Activated T-helper 17 cell treated with anti-CD3 and anti-CD28 coated beads, Interleukin-2, amount 50 U/mL, for 72 hours (primary cell): ENCODE results near the gene SFI1. TPM values are rescaled to one million over a fixed set of nuclear protein-coding genes. Genes with fewer than 3 reads are reported as not detected.
"Not testable (repeated sequence)": the region's sequence is repeated elsewhere in the genome, so short reads cannot be mapped to it uniquely, and the experiment has no call there.

Experiments
- ATAC-seq: fragments of 150-1000 bp; cut with Tn5 transposase; replicated peaks from 2 replicates; pipeline ENCODE4 v1.10.0; 2021; ENCODE audit warnings: mild to moderate bottlenecking, moderate library complexity
- H3K27ac Mint-ChIP-seq: one replicate; pipeline ENCODE4 v1.8.0; 2022; ENCODE audit warnings: mixed read lengths
- H3K27me3 Mint-ChIP-seq: one replicate; pipeline ENCODE4 v1.8.0; 2022; ENCODE audit warnings: mixed read lengths
- H3K36me3 Mint-ChIP-seq: one replicate; pipeline ENCODE4 v1.8.0; 2022; ENCODE audit warnings: low read depth, mild to moderate bottlenecking, mixed read lengths
- H3K4me1 Mint-ChIP-seq: one replicate; pipeline ENCODE4 v1.8.0; 2022; ENCODE audit warnings: mixed read lengths
- H3K4me3 Mint-ChIP-seq: one replicate; pipeline ENCODE4 v1.8.0; 2022; ENCODE audit warnings: mild to moderate bottlenecking, mixed read lengths
- H3K9me3 Mint-ChIP-seq: one replicate; pipeline ENCODE4 v1.8.0; 2022; ENCODE audit warnings: mixed read lengths
- total RNA-seq, 2 donors: library from RNA; stranded (reverse); gene quantifications; one replicate each; pipeline ENCODE4 v1.2.3, GENCODE V29; 2022

Gene SFI1
- total RNA-seq, 2 donors from 2014 or later: 125 to 349 TPM

GRCh38 chr22:31544481-31545480 lies 48.4 kb downstream of the SFI1 start:
- H3K4me3 Mint-ChIP-seq: no peak overlapping the region
- no peaks in the 10 kb centered on the region for H3K27me3 Mint-ChIP-seq
- no peaks in the 10 kb centered on the region for H3K9me3 Mint-ChIP-seq
- no peak for ATAC-seq
- H3K36me3 Mint-ChIP-seq: peaks cover 87% of the 10 kb centered on the region
- H3K27ac Mint-ChIP-seq: no peak overlapping the region
- H3K4me1 Mint-ChIP-seq: peaks cover 5% of the 10 kb centered on the region

DNA sequence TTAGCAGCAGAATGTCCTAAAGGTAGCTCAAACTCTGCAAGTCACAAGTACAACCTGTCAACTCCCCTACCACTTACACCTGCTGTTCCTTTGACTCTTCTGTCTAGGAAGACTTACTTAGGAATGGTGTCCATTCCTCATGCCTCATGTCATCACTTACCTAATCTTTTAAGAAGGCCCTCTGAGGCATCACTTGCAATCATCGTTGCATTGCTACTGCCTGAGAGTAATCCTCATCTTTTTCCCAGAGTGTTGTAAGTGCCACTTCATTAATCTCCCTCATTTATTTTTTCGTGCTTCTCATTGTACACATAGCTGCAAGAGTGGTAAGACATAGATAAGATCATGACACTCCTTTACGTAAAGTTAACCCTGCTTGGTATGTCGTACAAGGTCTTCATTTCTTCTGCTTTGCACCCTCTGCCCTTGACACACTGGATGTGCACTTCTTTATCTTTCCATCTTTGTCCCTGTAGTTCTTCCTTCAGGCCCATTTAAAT lies 54.6 kb downstream of the SFI1 start:
- Mint-ChIP-seq H3K36me3 (peaks cover 93% of the 10 kb centered on the region), H3K27me3 (no peaks in the 10 kb centered on the region), H3K27ac (peak overlapping the region; percentile 55), H3K4me3 (no peak overlapping the region), H3K4me1 (peaks cover 13% of the 10 kb centered on the region), H3K9me3 (no peaks in the 10 kb centered on the region)
- no peak for ATAC-seq

DNA sequence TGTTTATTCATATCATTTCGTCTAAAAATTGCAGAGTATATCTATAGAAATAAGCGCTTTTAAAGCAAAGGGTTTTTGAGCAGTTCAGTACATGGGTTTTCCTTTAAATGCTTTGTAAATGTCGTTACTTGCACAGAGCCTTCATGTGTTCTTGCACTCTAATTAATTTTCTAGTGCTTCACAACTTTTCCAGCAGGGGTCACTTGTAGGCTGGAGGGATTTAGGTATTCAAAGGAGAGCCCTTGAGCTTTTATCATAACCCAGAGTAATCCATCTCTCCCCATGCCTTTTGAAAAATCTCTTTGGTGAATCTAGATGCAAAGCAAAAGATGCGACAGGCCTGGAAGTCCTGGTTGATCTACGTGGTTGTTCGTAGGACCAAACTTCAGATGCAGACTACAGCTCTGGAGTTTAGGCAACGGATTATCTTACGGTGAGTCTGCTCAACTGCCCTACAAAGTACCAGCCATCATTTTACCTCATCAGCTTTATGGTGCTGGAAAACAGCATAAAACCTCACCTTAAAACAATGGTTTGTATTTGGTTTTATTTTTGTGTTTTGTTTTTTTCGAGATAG lies 60.4 kb downstream of the SFI1 start:
- H3K36me3 Mint-ChIP-seq: peaks cover 83% of the 10 kb centered on the region
- H3K9me3 Mint-ChIP-seq: no peaks in the 10 kb centered on the region
- peaks cover 22% of the 10 kb centered on the region for H3K4me1 Mint-ChIP-seq
- ATAC-seq: no peak
- H3K27ac Mint-ChIP-seq: no peak overlapping the region
- no peak overlapping the region for H3K4me3 Mint-ChIP-seq
- no peaks in the 10 kb centered on the region for H3K27me3 Mint-ChIP-seq

DNA sequence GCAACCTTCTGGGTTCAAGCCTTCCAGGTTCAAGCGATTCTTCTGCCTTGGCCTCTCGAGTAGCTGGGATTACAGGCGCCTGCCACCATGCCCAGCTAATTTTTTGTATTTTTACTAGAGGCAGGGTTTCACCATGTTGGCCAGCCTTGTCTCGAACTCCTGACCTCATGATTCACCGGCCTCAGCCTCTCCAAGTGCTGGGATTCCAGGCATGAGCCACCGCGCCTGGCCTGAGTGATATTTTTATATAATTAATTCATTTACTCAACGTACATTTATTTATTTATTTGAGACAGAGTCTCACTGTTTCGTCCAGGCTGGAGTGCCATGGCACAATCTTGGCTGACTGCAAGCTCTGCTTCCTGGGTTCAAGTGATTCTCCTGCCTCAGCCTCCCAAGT lies 62.2 kb downstream of the SFI1 start:
- not testable (repeated sequence) for ATAC-seq, H3K4me3 Mint-ChIP-seq, H3K4me1 Mint-ChIP-seq, H3K27ac Mint-ChIP-seq, H3K9me3 Mint-ChIP-seq, H3K27me3 Mint-ChIP-seq
- peaks cover 83% of the 10 kb centered on the region for H3K36me3 Mint-ChIP-seq

DNA sequence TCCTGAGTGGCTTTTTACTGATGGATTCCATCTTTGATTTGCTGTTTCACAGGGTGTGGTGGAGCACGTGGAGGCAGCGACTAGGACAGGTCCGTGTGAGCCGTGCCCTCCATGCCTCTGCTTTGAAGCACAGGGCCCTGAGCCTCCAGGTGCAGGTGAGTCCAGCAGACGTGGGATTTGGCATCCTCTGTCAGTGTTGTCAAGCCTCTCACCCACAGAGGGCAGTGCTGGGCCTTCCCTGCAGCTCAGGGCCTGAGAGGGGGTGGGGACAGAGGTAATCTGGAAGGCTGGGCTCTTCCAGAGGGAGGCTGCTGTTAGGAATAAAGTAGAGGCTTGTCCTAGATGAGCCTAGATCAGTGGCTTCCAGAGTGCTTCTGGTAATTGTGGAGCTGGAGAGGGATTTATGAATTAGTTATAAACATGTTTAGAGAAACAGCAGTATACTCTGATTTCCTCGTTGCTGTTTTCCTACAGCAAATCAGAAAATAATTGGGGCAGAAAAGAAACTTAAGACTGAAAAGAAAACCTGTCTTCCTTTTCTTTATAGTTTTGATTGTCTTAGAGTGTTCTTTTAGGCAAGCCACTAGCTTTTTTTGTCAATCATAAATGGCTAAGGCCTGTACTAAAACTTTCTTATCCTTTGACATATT lies 65.0 kb downstream of the SFI1 start:
- peaks cover 88% of the 10 kb centered on the region for H3K36me3 Mint-ChIP-seq
- H3K9me3 Mint-ChIP-seq: no peaks in the 10 kb centered on the region
- H3K4me3 Mint-ChIP-seq: no peak overlapping the region
- peak; percentile 87 for ATAC-seq
- H3K27ac Mint-ChIP-seq: peak overlapping the region; percentile 72
- H3K4me1 Mint-ChIP-seq: peaks cover 9% of the 10 kb centered on the region
- no peaks in the 10 kb centered on the region for H3K27me3 Mint-ChIP-seq

GRCh38 chr22:31561970-31562369 lies 65.6 kb downstream of the SFI1 start:
- peaks cover 88% of the 10 kb centered on the region for H3K36me3 Mint-ChIP-seq
- no peak for ATAC-seq
- H3K27ac Mint-ChIP-seq: peak overlapping the region; percentile 72
- no peaks in the 10 kb centered on the region for H3K27me3 Mint-ChIP-seq
- no peaks in the 10 kb centered on the region for H3K9me3 Mint-ChIP-seq
- peaks cover 5% of the 10 kb centered on the region for H3K4me1 Mint-ChIP-seq
- no peak overlapping the region for H3K4me3 Mint-ChIP-seq

DNA sequence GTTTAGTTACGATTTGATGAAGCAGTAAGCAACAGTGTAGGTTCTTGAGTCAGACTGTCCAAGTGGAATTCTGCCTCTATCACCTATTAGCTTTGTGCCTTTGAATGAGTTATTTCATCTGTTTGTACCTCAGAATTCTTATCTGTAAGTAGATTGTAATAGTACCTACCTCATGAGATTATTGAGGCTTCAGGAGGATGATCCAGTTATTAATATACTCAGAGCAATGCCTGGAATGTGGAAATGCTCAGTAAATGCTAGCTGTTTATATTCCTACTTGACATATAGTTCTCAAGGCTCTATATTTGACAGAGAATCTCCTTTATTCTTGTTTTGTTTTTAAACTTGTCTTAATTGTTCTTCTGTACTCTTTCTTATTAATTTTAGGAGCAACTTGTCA lies 70.1 kb downstream of the SFI1 start:
- Mint-ChIP-seq H3K27me3 (no peaks in the 10 kb centered on the region), H3K9me3 (no peaks in the 10 kb centered on the region), H3K27ac (peak overlapping the region; percentile 42), H3K36me3 (peaks cover 94% of the 10 kb centered on the region), H3K4me1 (peaks cover 5% of the 10 kb centered on the region), H3K4me3 (no peak overlapping the region)
- ATAC-seq: no peak

GRCh38 chr22:31567196-31567595 lies 70.9 kb downstream of the SFI1 start:
- H3K27me3 Mint-ChIP-seq: no peaks in the 10 kb centered on the region
- no peaks in the 10 kb centered on the region for H3K9me3 Mint-ChIP-seq
- no peak for ATAC-seq
- no peak overlapping the region for H3K27ac Mint-ChIP-seq
- peaks cover 4% of the 10 kb centered on the region for H3K4me1 Mint-ChIP-seq
- H3K4me3 Mint-ChIP-seq: no peak overlapping the region
- peaks cover 94% of the 10 kb centered on the region for H3K36me3 Mint-ChIP-seq

- Mint-ChIP-seq H3K4me3 (no peak overlapping the region), H3K4me1 (peaks cover 4% of the 10 kb centered on the region), H3K9me3 (no peaks in the 10 kb centered on the region), H3K27ac (no peak overlapping the region), H3K27me3 (no peaks in the 10 kb centered on the region), H3K36me3 (peaks cover 94% of the 10 kb centered on the region)
- ATAC-seq: no peak
Measured at GRCh38 chr22:31567702-31568101, 71.4 kb downstream of the SFI1 start.

GRCh38 chr22:31569126-31569525 lies 72.8 kb downstream of the SFI1 start:
- Mint-ChIP-seq H3K27me3 (no peaks in the 10 kb centered on the region), H3K27ac (peak overlapping the region; percentile 81), H3K9me3 (no peaks in the 10 kb centered on the region), H3K4me3 (no peak overlapping the region), H3K36me3 (peaks cover 94% of the 10 kb centered on the region), H3K4me1 (peaks cover 4% of the 10 kb centered on the region)
- peak; percentile 37 for ATAC-seq

- Mint-ChIP-seq H3K27ac (peak overlapping the region; percentile 20), H3K4me1 (peaks cover 8% of the 10 kb centered on the region), H3K9me3 (no peaks in the 10 kb centered on the region), H3K27me3 (no peaks in the 10 kb centered on the region), H3K36me3 (peaks cover 98% of the 10 kb centered on the region), H3K4me3 (no peak overlapping the region)
- ATAC-seq: no peak
Measured at GRCh38 chr22:31572939-31573338, 76.6 kb downstream of the SFI1 start.

GRCh38 chr22:31574055-31574670 lies 77.8 kb downstream of the SFI1 start:
- Mint-ChIP-seq H3K27ac (no peak overlapping the region), H3K9me3 (no peaks in the 10 kb centered on the region), H3K36me3 (peaks cover 96% of the 10 kb centered on the region), H3K4me3 (no peak overlapping the region), H3K27me3 (no peaks in the 10 kb centered on the region), H3K4me1 (peaks cover 7% of the 10 kb centered on the region)
- no peak for ATAC-seq

GRCh38 chr22:31575190-31575589 lies 78.9 kb downstream of the SFI1 start:
- peak overlapping the region; percentile 20 for H3K27ac Mint-ChIP-seq
- no peaks in the 10 kb centered on the region for H3K9me3 Mint-ChIP-seq

DNA sequence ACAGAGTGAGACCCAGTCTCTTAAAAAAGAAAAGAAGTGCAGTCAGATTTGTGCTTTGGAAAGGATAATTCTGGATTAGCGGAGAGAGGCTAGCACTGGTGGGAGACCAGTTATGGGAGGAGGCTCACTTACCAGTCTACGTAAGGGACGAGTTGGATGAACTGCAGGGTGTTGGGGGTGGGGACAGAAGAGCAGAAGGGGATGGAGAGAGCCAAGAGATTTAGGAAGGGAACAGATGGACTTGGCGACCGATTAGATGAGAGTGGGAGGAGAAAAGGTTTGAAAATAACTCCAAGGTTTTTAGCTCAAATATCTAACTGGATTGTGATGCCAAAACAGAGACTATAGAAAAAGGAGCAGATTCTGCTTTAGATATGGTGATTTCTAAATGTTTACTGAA lies 81.4 kb downstream of the SFI1 start:
- no peaks in the 10 kb centered on the region for H3K27me3 Mint-ChIP-seq
- H3K4me1 Mint-ChIP-seq: peaks cover 9% of the 10 kb centered on the region
- ATAC-seq: no peak
- peak overlapping the region; percentile 47 for H3K27ac Mint-ChIP-seq
- no peaks in the 10 kb centered on the region for H3K9me3 Mint-ChIP-seq
- no peak overlapping the region for H3K4me3 Mint-ChIP-seq
- peaks cover 95% of the 10 kb centered on the region for H3K36me3 Mint-ChIP-seq

More at GRCh38 chr22:31575190-31575589, 78.9 kb downstream of the SFI1 start:
- Mint-ChIP-seq H3K4me3 (no peak overlapping the region), H3K36me3 (peaks cover 96% of the 10 kb centered on the region), H3K4me1 (peaks cover 4% of the 10 kb centered on the region), H3K27me3 (no peaks in the 10 kb centered on the region)
- ATAC-seq: no peak
